ENCODE results near the gene ITFG2. TPM values are rescaled to one million over a fixed set of nuclear protein-coding genes. Genes with fewer than 3 reads are reported as not detected.
"Not testable (repeated sequence)": the region's sequence is repeated elsewhere in the genome, so short reads cannot be mapped to it uniquely, and the experiment has no call there.

ITFG2 gene
- total and polyA plus RNA-seq, 2 donors = 23.2 to 27.2 TPM

- no peak for DNase-seq (ENCODE audit: extremely low spot score)
- H3K27ac ChIP-seq (ENCODE audit: low read depth) = no peak overlapping the region
- H3K4me1 ChIP-seq (ENCODE audit: insufficient read depth) = no peaks in the 10 kb centered on the region
- no peaks in the 10 kb centered on the region for H3K36me3 ChIP-seq (ENCODE audit: insufficient read depth)
- 92% methylated on average over 25 of the region's 25 CpGs for WGBS
- H3K4me3 ChIP-seq (ENCODE audit: low read depth, low read length) = no peak overlapping the region
Observed at GRCh38 chr12:2854669-2855453, 42.4 kb downstream of the ITFG2 start.

GRCh38 chr12:2855546-2855945 is 43.1 kb downstream of the ITFG2 start:
- no peak overlapping the region for H3K4me3 ChIP-seq (ENCODE audit: low read depth, low read length)
- H3K4me1 ChIP-seq (ENCODE audit: insufficient read depth) = no peaks in the 10 kb centered on the region
- H3K36me3 ChIP-seq (ENCODE audit: insufficient read depth) = no peaks in the 10 kb centered on the region
- 96% methylated on average over 7 of the region's 7 CpGs for WGBS
- DNase-seq (ENCODE audit: extremely low spot score) = no peak
- no peak overlapping the region for H3K27ac ChIP-seq (ENCODE audit: low read depth)

- 91% methylated on average over 3 of the region's 3 CpGs for WGBS
- no peaks in the 10 kb centered on the region for H3K4me1 ChIP-seq (ENCODE audit: insufficient read depth)
- H3K27ac ChIP-seq (ENCODE audit: low read depth) = no peak overlapping the region
- no peak for DNase-seq (ENCODE audit: extremely low spot score)
- no peak overlapping the region for H3K4me3 ChIP-seq (ENCODE audit: low read depth, low read length)
- H3K36me3 ChIP-seq (ENCODE audit: insufficient read depth) = no peaks in the 10 kb centered on the region
Observed at GRCh38 chr12:2856051-2856450, 43.6 kb downstream of the ITFG2 start.

GRCh38 chr12:2857021-2857431 is 44.6 kb downstream of the ITFG2 start, which contains the start of gene TEX52:
TSS of gene TEX52 (minus strand) at chr12:2857039. CDS start at chr12:2857026, 13 bp downstream.
- DNase-seq (ENCODE audit: extremely low spot score) = no peak
- H3K27ac ChIP-seq (ENCODE audit: low read depth) = no peak within 1 kb of the TSS
- 82% methylated on average over 3 of the region's 3 CpGs for WGBS
- H3K36me3 ChIP-seq (ENCODE audit: insufficient read depth) = no peaks in the 10 kb centered on the region
- no peaks in the 10 kb centered on the region for H3K4me1 ChIP-seq (ENCODE audit: insufficient read depth)
- no peak within 1 kb of the TSS for H3K4me3 ChIP-seq (ENCODE audit: low read depth, low read length)

- DNase-seq (ENCODE audit: extremely low spot score) = no peak
- H3K36me3 ChIP-seq (ENCODE audit: insufficient read depth) = no peaks in the 10 kb centered on the region
- no peak overlapping the region for H3K4me3 ChIP-seq (ENCODE audit: low read depth, low read length)
- H3K27ac ChIP-seq (ENCODE audit: low read depth) = no peak overlapping the region
- no peaks in the 10 kb centered on the region for H3K4me1 ChIP-seq (ENCODE audit: insufficient read depth)
- WGBS = 96% methylated on average over 7 of the region's 7 CpGs
Observed at GRCh38 chr12:2857576-2857975, 45.1 kb downstream of the ITFG2 start.

GRCh38 chr12:2858334-2858733 is 45.9 kb downstream of the ITFG2 start:
- 90% methylated on average over 2 of the region's 2 CpGs for WGBS
- Histone ChIP-seq H3K27ac (ENCODE audit: low read depth) (no peak overlapping the region), H3K4me1 (ENCODE audit: insufficient read depth) (no peaks in the 10 kb centered on the region), H3K36me3 (ENCODE audit: insufficient read depth) (no peaks in the 10 kb centered on the region), H3K4me3 (ENCODE audit: low read depth, low read length) (no peak overlapping the region)
- no peak for DNase-seq (ENCODE audit: extremely low spot score)

GRCh38 chr12:2858944-2859421 is 46.5 kb downstream of the ITFG2 start:
- no peak overlapping the region for H3K4me3 ChIP-seq (ENCODE audit: low read depth, low read length)
- WGBS = 76% methylated on average over 12 of the region's 12 CpGs
- H3K27ac ChIP-seq (ENCODE audit: low read depth) = no peak overlapping the region
- H3K4me1 ChIP-seq (ENCODE audit: insufficient read depth) = no peaks in the 10 kb centered on the region
- DNase-seq (ENCODE audit: extremely low spot score) = no peak
- no peaks in the 10 kb centered on the region for H3K36me3 ChIP-seq (ENCODE audit: insufficient read depth)

- H3K27ac ChIP-seq (ENCODE audit: low read depth) = no peak overlapping the region
- DNase-seq (ENCODE audit: extremely low spot score) = no peak
- no peaks in the 10 kb centered on the region for H3K4me1 ChIP-seq (ENCODE audit: insufficient read depth)
- H3K36me3 ChIP-seq (ENCODE audit: insufficient read depth) = no peaks in the 10 kb centered on the region
- no peak overlapping the region for H3K4me3 ChIP-seq (ENCODE audit: low read depth, low read length)
Observed at GRCh38 chr12:2860170-2860569, 47.7 kb downstream of the ITFG2 start.

- Histone ChIP-seq H3K36me3 (ENCODE audit: insufficient read depth) (no peaks in the 10 kb centered on the region), H3K4me1 (ENCODE audit: insufficient read depth) (no peaks in the 10 kb centered on the region), H3K4me3 (ENCODE audit: low read depth, low read length) (no peak overlapping the region), H3K27ac (ENCODE audit: low read depth) (no peak overlapping the region)
- DNase-seq (ENCODE audit: extremely low spot score) = no peak
- 94% methylated on average over 7 of the region's 7 CpGs for WGBS
Observed at GRCh38 chr12:2862876-2863275, 50.4 kb downstream of the ITFG2 start.

- not testable (repeated sequence) for H3K36me3 ChIP-seq (ENCODE audit: insufficient read depth); H3K27ac ChIP-seq (ENCODE audit: low read depth); H3K4me3 ChIP-seq (ENCODE audit: low read depth, low read length); H3K4me1 ChIP-seq (ENCODE audit: insufficient read depth); DNase-seq (ENCODE audit: extremely low spot score)
- WGBS = 99% methylated on average over 7 of the region's 7 CpGs
Observed at GRCh38 chr12:2863402-2863801, 50.9 kb downstream of the ITFG2 start.

GRCh38 chr12:2864198-2864597 is 51.7 kb downstream of the ITFG2 start:
- H3K4me1 ChIP-seq (ENCODE audit: insufficient read depth) = no peaks in the 10 kb centered on the region
- no peaks in the 10 kb centered on the region for H3K36me3 ChIP-seq (ENCODE audit: insufficient read depth)
- 97% methylated on average over 9 of the region's 9 CpGs for WGBS
- H3K4me3 ChIP-seq (ENCODE audit: low read depth, low read length) = no peak overlapping the region
- DNase-seq (ENCODE audit: extremely low spot score) = no peak
- no peak overlapping the region for H3K27ac ChIP-seq (ENCODE audit: low read depth)

- not testable (repeated sequence) for H3K27ac ChIP-seq (ENCODE audit: low read depth); DNase-seq (ENCODE audit: extremely low spot score); H3K36me3 ChIP-seq (ENCODE audit: insufficient read depth); H3K4me1 ChIP-seq (ENCODE audit: insufficient read depth); H3K4me3 ChIP-seq (ENCODE audit: low read depth, low read length)
- 99% methylated on average over 9 of the region's 9 CpGs for WGBS
Observed at GRCh38 chr12:2868986-2869632, 56.6 kb downstream of the ITFG2 start.
